Limb (tissue), 2 donors: ENCODE data around the gene COX15.
"Not testable (repeated sequence)": the region's sequence is repeated elsewhere in the genome, so short reads cannot be mapped to it uniquely, and the experiment has no call there.

Experiments
- DNase-seq, 2 donors: peaks; one replicate each; pipeline ENCODE4 v3.0.0-alpha.2; 2016; ENCODE audit errors: extremely low spot score in 2 of 2

The COX15 gene

DNA sequence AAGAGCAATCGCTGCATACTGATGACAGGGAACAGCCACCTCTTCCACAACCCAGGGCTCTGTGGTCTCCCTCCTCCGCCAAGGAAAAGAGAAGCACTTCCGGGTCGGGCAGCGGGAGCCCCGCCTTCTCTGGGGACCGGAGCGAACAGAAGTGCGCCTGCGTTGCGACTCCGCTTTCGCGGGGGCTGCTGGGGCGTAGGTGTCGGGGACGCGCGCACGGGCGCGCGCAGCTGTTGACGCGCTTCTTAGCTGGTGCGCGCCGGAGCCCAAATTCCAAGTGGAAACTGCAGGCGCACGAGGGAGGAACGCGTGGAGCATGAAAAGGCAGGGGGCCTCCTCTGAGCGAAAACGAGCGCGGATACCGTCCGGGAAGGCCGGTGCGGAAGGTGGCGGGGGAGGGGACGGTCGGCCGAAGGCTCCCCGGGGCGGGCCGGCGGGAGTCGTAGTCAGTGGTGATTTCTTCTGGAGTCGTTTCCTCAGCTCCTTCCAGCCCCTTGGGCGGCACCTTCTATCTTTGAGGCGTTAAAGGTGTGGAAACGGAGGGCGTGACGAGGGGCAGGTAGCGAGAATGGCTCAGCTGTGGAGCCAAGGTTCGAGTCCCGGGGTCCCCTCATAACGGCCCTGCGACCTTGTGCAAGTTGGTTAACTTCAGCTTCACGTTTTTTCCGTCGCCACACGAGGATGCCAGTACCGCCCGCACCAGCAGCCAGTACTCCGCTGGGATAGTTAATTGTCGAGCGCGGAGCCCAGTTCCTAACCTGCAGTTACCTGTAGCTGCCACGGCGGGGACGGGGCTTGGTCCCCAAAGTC is at the start of gene COX15, which contains the start of gene CUTC:
Gene COX15, minus strand, starts transcription at position 95 of the 810 bp plus-strand sequence. Its CDS starts 78 bp downstream, at position 17.
Gene CUTC, plus strand, starts transcription at position 202 of the 810 bp plus-strand sequence. Its CDS starts 115 bp downstream, at position 317.
- DNase-seq, result peak; percentile 97 to 98

DNA sequence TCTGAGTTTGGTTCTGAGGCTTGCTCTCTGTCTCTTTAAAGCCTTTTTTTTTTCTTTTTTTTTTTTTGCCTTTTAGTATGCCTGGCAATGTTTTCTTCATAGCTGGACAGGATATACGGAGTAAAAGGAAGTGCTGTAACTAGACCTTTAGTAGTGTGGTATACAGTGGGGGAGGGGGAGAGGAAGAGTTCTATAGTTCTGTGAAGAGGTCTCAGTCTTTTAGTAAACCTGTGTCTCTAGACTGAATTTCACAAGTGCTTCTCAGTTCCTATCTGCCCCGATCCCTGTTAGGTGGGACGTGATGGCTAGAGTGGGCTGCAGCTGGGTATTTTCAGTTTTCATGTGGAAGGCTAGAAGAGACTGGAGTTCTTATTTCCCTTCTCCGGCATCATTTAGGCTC is 47.4 kb upstream of the COX15 start:
- DNase-seq, result no peak

DNA sequence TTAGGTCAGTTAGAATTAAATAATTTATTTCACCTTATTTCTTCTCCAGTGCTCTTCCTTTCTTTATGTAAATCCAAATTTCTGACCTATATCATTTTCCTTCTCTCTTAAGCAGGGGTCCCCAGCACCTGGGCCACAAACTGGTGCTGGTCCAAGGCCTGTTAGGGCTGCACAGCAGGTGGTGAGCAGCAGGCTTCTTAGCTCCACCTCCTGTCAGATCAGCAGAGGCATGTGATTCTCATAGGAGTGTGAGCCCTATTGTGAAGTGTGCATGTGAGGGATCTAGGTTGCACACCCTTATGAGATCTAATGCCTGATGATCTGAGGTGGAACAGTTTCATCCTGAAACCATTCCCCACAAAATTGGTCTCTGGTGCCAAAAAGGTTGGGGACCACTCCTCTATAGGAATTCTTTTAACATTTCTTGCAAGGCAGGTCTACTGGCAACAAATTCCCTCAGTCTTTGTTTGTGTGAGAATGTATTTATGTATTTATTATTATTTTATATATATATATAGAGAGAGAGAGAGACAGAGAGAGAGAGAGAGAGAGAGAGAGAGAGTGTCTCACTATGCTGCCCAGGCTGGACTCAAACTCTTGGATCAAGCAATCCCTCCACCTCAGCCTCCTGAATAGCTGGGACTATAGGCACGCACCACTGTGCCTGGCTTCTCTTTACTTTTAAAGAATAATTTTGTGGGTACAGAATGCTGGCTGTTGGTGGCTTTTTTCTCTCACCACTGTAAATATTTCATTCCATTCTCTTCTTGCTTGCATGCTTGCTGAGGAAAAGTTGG is 46.2 kb upstream of the COX15 start:
- no peak for DNase-seq

DNA sequence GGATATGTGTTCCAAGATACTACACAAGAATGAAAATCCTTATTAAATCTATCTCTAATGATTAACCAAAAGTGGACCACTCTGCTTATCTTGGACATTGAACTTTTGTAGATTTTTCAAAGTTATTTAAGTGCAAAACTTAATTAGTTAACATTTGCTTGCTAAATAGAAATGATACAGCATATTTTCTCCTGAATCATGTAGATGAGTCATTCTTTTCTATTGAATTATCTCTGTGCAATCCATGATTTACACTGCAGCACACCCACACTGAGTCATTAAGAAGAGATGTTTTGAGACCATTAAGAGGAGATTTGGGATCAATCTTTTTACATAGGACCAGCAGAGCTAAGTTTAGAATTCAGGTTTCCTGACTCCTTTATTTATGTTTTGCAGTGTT is 43.9 kb upstream of the COX15 start:
- no peak for DNase-seq

DNA sequence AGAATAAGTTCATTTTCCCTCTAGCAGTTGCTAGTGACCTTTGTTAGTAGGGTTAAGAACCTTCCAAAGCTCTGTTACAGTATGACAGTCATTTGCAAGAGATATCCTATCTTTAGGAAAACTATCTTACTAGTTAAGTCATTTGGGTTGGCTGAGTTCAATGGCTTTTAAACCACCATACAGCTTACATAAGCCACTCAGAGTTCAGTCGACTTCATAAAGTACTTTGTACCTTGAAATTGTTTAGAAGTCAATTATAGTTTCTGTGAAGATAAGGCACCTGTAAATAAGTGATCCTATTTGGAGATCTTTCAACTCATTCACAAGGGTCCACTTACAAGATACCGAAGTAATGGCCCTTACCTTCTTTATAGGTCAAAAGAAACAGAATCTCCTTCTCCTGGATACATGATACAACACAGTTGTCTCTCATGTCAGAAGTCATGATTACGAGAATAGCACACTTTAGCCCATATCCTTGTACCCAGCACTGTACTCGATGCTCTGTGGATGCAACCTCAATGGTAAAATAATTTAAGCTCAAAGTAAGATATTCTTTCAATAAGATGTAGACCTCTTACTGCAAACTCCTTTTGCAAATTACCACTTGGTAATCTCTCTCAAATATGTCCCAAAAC is 38.6 kb upstream of the COX15 start:
- DNase-seq, result no peak

DNA sequence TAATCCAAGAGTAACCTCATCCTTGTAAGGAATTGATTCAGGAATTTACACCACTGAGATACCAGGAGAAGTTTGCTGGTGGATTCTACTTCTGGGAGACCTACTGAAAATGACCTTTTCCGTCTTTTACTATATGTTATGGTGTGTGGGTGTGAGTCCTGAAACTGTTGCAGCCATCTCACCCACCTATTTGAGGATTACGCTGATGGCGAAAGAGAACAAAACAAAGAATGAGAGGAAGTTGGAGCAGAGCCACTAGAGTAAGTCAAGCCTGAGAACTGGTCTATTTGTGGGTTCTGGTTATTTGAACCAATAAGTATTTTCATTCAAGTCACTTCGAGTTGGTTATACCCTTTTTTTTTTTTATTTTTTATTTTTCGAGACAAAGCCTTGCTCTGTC is 37.8 kb upstream of the COX15 start:
- no peak for DNase-seq

DNA sequence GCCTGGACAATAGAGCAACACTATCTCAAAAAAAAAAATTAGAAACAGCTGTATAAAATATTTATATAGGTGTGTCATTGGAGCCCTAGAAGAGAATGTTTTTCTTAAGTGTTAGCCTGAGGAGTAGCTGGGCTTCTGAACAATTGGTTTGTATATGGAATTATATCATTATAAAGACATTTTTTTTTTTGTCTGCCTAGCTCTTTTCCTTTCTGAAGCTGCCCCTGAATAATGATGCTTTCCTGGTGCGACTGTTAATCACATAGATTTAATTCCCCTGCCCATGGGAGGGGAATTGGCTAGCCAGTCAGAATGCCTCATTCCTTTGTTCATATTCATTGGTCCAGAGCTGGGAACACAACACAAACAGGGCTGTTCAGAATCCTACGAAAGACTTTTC is 36.6 kb upstream of the COX15 start:
- DNase-seq, result no peak

DNA sequence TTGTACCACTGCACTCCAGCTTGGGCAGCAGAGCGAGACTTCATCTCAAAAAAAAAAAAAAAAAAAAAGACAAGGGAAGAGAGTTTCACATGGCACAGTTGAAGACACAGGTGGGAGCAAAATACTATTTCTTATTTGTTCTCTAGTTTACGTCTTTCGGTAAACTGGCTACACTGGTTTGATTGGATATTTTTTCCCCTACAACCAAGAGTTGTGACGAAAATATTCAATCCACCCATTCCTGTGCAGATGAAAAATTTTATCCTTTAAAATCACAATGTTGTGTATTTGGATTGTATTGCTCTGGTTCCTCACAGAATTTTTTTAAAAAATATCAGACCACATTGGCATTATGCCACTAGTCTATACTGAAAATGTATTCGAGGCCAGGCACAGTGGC is 36.0 kb upstream of the COX15 start:
- no peak for DNase-seq

DNA sequence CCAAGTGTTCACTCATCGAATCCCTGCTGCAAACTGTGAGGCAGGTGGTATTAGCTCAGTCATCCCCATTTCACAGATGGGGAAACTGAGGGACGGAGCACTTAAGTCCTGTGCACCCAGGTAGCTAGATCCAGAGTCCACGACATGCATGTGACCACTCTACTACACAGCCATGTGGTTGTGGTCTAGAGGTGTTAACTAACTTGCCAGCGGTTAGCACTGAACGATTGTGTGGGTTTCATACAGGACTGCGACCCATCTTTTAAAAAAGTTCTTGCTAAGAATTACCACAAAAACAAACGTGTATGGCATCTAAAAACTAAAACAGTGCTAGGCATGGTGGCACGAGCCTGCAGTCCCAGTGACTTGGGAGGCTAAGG is 34.4 kb upstream of the COX15 start:
- no peak for DNase-seq

DNA sequence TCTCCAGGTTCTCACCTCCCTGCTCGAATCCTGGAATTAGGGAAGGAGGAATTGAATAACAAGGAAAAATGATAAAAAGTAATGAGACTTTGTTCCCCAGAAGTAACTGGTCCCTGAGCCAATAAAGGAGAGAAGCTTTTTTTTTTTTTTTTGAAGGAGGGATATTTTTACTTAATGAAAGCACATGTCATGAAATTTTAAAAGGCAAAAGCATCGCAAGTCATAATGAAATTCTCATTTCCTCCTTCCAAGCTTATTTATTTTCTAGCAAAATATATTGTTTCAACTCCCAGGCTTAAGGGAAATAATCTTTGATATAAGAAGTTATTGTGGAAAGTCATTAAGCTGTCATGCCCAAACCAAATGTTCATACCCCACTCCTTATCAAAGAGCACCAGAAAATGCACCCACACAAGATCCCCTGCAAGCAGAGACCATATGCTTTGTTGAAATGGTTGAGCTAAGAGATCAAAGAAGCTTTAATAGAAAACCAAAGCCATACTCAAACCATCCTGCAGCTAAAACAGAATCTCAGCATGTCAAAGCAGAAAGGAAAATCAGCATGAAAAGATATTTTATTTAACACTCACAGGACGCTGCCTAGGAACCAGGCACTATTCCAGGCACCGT is 33.9 kb upstream of the COX15 start:
- no peak for DNase-seq

DNA sequence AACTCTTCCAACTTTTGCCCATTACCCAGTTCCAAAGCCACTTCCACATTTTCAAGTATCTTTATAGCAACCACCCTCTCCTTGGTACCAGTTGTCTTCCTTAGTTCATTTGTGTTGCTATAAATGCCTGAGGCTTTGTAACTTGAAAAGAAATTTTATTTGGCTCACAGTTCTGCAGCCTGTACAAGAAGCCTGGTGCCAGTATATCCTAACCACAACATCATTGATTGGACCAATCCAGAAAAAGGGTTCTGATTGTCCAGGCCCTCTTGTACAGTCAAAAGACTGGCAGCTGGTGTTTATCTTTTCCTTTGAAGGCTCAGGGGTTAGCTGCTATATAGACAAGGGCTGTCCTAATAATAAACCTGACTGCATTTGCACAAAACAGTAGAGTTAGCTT is 29.4 kb upstream of the COX15 start:
- no peak for DNase-seq

DNA sequence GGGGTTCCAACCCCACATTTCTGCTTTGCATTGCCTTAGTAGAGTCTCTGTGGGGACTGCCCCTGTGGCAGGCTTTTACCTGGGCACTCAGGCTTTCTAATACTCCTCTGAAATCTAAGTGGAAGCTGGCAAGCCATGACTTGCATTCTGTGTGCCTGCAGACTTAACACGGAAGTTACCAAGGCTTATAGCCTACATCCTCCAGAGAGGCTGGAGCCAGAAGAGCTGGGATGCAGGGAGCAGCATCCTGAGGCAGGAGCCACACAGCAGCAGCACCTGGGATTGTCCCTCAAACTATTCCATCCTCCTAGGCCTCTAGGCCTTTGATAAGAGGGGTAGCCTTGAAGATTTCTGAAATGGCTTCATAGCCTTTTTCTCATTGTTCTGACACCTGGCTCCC is 28.4 kb upstream of the COX15 start:
- no peak for DNase-seq

DNA sequence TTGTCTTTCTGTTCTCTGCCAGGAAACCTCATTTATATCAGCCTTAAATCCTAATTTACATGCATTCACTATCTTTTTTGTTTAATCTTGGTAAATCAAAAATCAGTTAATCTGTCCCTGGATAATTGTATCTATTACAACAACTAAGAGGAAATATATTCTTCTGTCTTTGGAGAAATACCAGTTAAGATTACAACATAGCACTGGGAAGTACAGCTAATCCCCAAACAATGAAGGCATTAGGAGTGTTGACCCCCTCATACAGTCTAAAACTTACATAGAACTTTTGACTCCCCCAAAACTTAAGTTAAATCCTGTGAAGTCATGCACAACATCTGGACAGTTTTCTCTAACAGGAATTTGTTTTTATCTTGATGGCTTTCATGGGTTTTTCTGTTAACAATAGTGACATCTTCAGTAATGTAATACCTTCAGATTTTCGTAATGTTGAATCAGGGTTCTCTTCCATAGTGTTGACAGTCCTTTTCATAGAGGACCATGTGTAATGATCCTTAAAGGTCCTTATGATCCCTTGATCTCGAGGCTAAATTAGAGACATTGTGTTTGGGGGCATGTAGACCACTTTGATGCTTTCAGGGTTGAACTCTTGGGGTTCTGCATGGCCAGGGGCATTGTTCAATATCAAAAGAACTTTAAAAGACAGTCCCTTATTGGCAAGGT is 26.4 kb upstream of the COX15 start:
- DNase-seq, result no peak

DNA sequence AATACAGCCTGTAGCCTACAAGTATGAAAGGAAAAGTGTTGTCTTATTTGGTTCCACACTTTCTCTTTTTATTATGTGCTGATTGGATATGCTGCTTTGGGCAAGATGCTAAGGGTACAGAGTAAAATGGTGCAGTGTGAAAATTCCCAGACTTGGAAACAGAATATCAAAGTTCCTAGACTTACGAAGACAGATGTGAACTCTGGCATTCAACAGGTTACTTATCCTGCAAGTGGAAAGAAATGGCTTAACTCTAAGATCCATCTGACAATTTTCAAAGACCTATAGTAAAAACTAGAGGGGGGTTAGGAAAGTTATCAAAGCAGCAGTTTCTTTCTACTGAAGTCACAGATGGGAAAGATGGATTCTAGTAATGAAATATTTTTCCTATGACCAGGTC is 24.2 kb upstream of the COX15 start:
- DNase-seq, result no peak

DNA sequence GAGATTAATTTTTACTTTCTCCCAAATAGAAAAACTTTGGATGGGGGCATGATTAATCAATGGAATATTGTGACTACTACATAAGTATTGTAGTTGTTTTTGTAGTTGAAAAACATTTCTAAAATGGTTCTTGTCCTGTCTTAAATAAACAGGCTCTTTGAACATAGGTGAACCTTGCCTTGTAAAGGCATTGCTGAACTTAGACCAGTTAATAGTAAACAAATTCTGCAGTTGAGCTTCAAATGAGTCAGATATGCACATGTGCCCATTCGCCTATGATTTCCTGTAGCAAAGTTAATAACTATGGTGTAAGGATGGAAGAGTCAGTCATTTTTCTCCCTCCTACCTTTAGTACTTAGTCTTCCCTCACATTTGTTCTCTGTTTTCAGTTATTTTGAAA is 22.7 kb upstream of the COX15 start:
- no peak for DNase-seq

DNA sequence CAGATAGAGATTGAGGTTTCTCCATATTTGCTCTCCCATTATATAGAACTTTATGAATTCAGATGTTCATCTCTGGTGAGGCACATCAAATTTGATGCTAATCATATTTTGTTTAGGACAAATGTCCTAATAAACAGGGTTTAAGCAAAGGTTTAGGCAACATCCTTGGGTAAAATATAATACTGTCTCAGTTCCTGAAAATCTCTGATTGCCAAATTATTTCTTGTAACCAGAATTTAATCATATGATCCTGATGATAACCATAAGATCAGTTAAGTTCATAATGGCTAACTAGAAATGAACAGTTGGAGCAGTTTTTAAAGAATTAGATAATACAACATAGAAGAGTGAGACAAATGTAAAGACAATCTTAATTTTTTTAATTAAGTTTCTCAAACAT is 18.7 kb upstream of the COX15 start:
- DNase-seq, result no peak

DNA sequence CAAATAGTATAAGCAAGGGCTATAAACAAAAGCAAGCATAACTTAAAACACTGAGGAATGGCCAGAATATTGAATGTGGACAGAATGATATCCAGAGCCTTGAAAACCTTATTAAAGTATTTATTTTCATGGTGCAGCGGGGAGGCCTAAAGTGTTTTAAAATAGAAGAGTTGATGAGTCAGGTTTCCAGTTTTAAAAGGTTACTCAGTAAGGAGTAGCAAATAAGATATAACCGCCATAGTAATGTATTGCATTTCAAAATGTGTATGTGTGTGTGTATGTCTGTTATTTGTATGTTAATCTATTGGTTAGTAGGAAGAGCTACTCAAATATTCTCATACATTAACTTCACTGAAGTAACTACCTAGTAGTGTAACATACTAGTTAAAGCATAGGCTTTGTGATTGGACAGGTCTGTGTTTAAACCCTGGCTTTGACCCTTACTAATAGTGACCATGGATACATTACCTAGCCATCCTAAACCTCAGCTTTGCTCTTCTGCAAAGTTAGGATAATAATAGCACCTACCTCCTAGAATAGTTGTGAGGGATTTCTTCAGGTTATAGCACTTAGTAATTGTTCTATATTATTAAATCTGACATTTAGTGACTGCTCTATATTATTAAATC is 17.0 kb upstream of the COX15 start:
- no peak for DNase-seq

DNA sequence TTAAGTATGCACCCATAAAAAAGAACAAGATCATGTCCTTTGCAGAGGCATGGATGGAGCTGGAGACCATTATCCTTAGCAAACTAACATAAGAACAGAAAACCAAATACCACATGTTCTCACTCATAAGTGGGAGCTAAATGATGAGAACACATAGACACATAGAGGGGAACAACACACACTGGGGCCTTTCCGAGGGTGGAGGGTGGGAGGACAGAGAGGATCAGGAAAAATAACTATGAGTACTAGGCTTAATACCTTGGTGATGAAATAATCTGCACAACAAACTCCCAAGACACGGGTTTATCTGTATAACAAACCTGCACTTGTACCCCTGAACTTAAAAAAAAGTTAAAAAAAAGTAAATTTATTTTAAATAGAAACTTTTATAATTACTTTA is 14.2 kb upstream of the COX15 start:
- DNase-seq, result not testable (repeated sequence)

DNA sequence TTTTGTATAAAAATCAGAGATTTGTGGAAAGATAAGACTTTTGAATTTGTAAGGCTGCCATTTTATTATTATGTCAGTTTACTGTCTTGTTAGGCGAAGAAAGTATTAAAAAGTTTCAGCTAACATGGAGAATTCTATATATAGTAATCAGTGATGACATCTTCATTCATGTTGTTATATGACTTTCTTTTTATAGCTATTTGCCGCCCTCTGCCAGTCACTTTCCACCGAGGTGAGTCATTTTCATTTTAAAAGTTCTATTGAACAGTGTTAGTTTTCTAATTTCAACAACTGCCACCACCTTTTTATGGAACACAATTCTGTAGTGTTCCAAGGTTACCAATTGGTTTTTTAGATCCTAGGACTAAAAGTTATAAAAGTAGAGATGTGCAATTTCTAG is 11.9 kb upstream of the COX15 start:
- no peak for DNase-seq

DNA sequence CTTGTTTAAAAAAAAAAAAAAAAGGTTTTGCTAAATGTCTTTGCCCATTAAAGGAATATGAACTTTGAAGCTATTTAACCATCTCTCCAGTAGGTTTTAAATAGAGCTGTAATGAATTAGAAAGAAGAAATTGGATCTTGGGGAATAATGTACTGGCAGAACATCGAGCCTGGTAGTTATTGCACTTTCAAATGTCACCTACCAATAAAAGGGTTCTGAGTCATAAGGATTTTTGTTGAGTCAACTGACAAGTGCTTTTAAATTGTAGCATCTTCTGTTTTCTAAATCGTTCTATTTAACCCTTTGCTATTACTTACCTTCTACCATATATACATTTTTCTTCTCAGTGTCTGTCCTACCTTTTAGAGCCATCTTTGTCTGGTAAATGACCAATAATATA is 10.8 kb upstream of the COX15 start:
- no peak for DNase-seq

DNA sequence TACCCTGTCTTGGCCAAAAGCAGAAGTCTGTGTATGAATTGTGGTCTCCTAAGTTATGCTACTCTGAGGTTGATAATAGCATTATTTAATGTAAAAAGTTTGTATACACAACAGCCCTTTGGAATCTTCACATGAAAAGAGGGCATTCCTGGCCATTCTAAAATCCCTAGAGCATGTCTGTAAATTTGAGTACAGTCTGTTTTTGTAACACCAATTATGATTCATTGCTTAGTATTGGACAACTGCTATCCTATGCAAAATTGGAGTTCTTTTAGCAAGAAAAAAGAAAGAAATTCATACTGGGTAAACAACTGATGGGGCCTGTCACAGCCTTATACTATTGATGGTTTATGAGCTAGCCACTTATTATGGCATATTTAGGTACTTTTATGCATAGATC is 10.3 kb upstream of the COX15 start:
- no peak for DNase-seq
